LNCaP clone FGC (cell line): ENCODE results near the gene DMAC1.

Experiments
- DNase-seq: peaks from one replicate; pipeline ENCODE4 v3.0.0-alpha.2; 2011; ENCODE audit warnings: low read depth
- H3K4me3 ChIP-seq: 2 replicates; pipeline ENCODE4 v1.5.1; 2011; ENCODE audit warnings: mild to moderate bottlenecking, low read depth, low read length, control low read depth
- TF ChIP-seq, protein P1 (sequence below): IDR thresholded peaks from 2 replicates; pipeline ENCODE4 v1.5.1; 2012; ENCODE audit warnings: mild to moderate bottlenecking; ENCODE audit not compliant: control insufficient read depth, insufficient read depth; ENCODE audit errors: extremely low read depth

DMAC1 gene

DNA sequence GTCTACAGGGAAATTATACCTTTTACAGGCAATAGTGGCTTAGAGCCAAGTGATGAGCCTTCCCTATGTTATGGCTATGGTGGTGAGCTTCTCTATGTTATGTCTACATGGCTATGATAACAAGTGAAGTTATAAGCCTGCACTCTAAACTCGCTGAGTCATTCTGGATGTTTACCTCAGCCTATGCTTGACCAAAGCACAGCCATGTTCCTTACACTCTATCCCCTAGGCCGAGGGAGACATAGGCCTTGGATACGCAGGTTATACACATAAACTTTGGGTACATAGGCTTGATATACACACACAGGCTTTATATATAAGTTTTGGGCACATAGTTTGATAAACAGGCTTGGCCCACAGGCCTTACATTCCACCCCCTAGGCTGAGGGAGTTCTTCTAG, 13.8 kb downstream of the DMAC1 start:
- DNase-seq = no peak
- TF ChIP-seq, protein P1, sequence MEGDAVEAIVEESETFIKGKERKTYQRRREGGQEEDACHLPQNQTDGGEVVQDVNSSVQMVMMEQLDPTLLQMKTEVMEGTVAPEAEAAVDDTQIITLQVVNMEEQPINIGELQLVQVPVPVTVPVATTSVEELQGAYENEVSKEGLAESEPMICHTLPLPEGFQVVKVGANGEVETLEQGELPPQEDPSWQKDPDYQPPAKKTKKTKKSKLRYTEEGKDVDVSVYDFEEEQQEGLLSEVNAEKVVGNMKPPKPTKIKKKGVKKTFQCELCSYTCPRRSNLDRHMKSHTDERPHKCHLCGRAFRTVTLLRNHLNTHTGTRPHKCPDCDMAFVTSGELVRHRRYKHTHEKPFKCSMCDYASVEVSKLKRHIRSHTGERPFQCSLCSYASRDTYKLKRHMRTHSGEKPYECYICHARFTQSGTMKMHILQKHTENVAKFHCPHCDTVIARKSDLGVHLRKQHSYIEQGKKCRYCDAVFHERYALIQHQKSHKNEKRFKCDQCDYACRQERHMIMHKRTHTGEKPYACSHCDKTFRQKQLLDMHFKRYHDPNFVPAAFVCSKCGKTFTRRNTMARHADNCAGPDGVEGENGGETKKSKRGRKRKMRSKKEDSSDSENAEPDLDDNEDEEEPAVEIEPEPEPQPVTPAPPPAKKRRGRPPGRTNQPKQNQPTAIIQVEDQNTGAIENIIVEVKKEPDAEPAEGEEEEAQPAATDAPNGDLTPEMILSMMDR = no peak

DNA sequence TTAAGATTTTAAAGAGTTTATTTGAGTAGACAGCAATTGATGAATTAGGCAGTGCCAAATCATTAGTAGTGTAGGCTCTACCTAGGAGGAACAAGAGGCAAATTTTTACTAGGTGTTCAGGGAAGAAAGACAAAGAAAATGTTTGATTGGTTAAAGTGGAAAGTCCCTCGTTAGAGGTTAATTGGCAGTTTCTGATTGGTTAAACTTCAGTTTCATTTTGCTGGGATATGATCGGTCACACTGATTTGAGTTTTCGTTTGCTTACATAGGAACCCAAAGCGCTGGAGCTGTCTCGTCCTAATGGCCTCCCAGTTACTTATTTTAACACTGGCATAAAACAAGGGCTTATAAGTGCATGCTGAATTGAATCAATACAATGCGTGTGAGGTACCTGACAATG, 15.1 kb downstream of the DMAC1 start:
- H3K4me3 ChIP-seq = no peak overlapping the region
- DNase-seq = no peak
- TF ChIP-seq, protein P1 = no peak

More for the DNA sequence above, 13.8 kb downstream of the DMAC1 start:
- no peak overlapping the region for H3K4me3 ChIP-seq

GRCh38 chr9:7783635-7784063, 15.9 kb downstream of the DMAC1 start:
- TF ChIP-seq, protein P1 = no peak
- DNase-seq = no peak
- no peak overlapping the region for H3K4me3 ChIP-seq

GRCh38 chr9:7782400-7783120, 17.0 kb downstream of the DMAC1 start:
- no peak overlapping the region for H3K4me3 ChIP-seq
- TF ChIP-seq, protein P1 = no peak
- peak; percentile 55 for DNase-seq

- no peak for DNase-seq
- TF ChIP-seq, protein P1 = no peak
- no peak overlapping the region for H3K4me3 ChIP-seq
Measured at GRCh38 chr9:7780261-7780988, 19.2 kb downstream of the DMAC1 start.

GRCh38 chr9:7778851-7779600, 20.6 kb downstream of the DMAC1 start:
- TF ChIP-seq, protein P1 = no peak
- no peak overlapping the region for H3K4me3 ChIP-seq
- no peak for DNase-seq
